HG03139 (cell line): Measurements from ENCODE around the gene THOC1.
"Not testable (repeated sequence)": the region's sequence is repeated elsewhere in the genome, so short reads cannot be mapped to it uniquely, and the experiment has no call there.

ENCODE experiments used
- ATAC-seq: cut with Tn5 transposase; IDR thresholded peaks from one replicate; pipeline ENCODE4 v1.9.1; 2021; ENCODE audit not compliant: unreplicated experiment

Gene THOC1

GRCh38 chr18:267688-268552, at the start of gene THOC1:
THOC1 (minus strand) TSS chr18:268047; CDS start chr18:268019, 28 bp downstream.
- ATAC-seq: peak; percentile 85

GRCh38 chr18:317618-318017, 49.8 kb upstream of the THOC1 start:
- no peak for ATAC-seq

- ATAC-seq: no peak
Observed at GRCh38 chr18:316393-316792, 48.5 kb upstream of the THOC1 start.

GRCh38 chr18:313931-314330, 46.1 kb upstream of the THOC1 start:
- ATAC-seq: no peak

GRCh38 chr18:312415-312814, 44.6 kb upstream of the THOC1 start:
- no peak for ATAC-seq

- no peak for ATAC-seq
Observed at GRCh38 chr18:310042-310441, 42.2 kb upstream of the THOC1 start.

- not testable (repeated sequence) for ATAC-seq
Observed at GRCh38 chr18:308086-308485, 40.2 kb upstream of the THOC1 start.

- ATAC-seq: no peak
Observed at GRCh38 chr18:306608-307255, 38.9 kb upstream of the THOC1 start.

GRCh38 chr18:305003-305501, 37.2 kb upstream of the THOC1 start:
- ATAC-seq: no peak

- ATAC-seq: no peak
Observed at GRCh38 chr18:303607-304006, 35.8 kb upstream of the THOC1 start.

- ATAC-seq: no peak
Observed at GRCh38 chr18:303011-303410, 35.2 kb upstream of the THOC1 start.

GRCh38 chr18:302097-302496, 34.2 kb upstream of the THOC1 start:
- ATAC-seq: no peak

GRCh38 chr18:297936-298335, 30.1 kb upstream of the THOC1 start:
- ATAC-seq: no peak

GRCh38 chr18:295756-296490, 28.1 kb upstream of the THOC1 start:
- no peak for ATAC-seq

- ATAC-seq: no peak
Observed at GRCh38 chr18:294566-294965, 26.7 kb upstream of the THOC1 start.

GRCh38 chr18:293536-293935, 25.7 kb upstream of the THOC1 start:
- no peak for ATAC-seq

GRCh38 chr18:292271-292670, 24.4 kb upstream of the THOC1 start:
- no peak for ATAC-seq

GRCh38 chr18:289970-290369, 22.1 kb upstream of the THOC1 start:
- not testable (repeated sequence) for ATAC-seq

GRCh38 chr18:289026-289425, 21.2 kb upstream of the THOC1 start:
- no peak for ATAC-seq

GRCh38 chr18:286515-287310, 18.9 kb upstream of the THOC1 start:
- ATAC-seq: no peak

- no peak for ATAC-seq
Observed at GRCh38 chr18:285817-286216, 18.0 kb upstream of the THOC1 start.
